ENCODE results near the gene CD68. TPM values are rescaled to one million over a fixed set of nuclear protein-coding genes. Genes with fewer than 3 reads are reported as not detected.

Gene CD68
- total RNA-seq, 1 experiment from 2014 or later = 51.6 TPM

DNA sequence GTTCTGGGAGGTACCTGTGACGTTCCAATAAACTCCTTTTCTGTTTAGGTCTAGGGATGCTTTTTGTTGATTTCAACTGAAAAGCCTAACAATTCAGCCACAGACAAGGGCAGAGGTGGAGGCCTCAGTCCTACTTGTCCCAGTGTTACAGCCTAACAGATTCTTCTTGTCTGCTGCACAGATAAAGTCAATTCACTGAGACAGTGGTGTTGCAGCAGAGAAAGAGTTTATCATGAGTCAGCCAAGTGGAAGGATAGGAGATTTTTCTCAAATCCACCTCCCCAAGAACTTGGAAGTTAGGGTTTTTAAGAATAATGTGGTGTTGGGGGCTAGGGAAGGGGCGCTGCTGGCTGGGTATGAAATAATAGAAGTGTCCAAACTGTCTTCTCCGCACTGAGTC lies 41.4 kb upstream of the CD68 start:
- ATAC-seq = no peak
- H3K9me3 ChIP-seq (ENCODE audit: control insufficient read depth, insufficient read depth, low read depth, low read length) = no peaks in the 10 kb centered on the region
- BruUV-seq (replicated peaks) = no TSS peak
- intact Hi-C loops (cut with micrococcal nuclease; ENCODE audit: unreplicated experiment) (no loop called here), in situ Hi-C loops (cut with HindIII; ENCODE audit: low pct_unique_long_range_greater_than_20kb, low sequenced_read_pairs) (no loop called here)
- TF ChIP-seq TCF7L2 (IDR thresholded peaks at IDR 0.05; ENCODE audit: low read depth, low read length) = no peak
- TF ChIP-seq, protein P1, sequence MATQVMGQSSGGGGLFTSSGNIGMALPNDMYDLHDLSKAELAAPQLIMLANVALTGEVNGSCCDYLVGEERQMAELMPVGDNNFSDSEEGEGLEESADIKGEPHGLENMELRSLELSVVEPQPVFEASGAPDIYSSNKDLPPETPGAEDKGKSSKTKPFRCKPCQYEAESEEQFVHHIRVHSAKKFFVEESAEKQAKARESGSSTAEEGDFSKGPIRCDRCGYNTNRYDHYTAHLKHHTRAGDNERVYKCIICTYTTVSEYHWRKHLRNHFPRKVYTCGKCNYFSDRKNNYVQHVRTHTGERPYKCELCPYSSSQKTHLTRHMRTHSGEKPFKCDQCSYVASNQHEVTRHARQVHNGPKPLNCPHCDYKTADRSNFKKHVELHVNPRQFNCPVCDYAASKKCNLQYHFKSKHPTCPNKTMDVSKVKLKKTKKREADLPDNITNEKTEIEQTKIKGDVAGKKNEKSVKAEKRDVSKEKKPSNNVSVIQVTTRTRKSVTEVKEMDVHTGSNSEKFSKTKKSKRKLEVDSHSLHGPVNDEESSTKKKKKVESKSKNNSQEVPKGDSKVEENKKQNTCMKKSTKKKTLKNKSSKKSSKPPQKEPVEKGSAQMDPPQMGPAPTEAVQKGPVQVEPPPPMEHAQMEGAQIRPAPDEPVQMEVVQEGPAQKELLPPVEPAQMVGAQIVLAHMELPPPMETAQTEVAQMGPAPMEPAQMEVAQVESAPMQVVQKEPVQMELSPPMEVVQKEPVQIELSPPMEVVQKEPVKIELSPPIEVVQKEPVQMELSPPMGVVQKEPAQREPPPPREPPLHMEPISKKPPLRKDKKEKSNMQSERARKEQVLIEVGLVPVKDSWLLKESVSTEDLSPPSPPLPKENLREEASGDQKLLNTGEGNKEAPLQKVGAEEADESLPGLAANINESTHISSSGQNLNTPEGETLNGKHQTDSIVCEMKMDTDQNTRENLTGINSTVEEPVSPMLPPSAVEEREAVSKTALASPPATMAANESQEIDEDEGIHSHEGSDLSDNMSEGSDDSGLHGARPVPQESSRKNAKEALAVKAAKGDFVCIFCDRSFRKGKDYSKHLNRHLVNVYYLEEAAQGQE (IDR thresholded peaks at IDR 0.05; ENCODE audit: insufficient read depth in 1 of 2, low read depth in 2 of 2, low read length in 1 of 2) = no peak
- TF ChIP-seq SIN3A (IDR thresholded peaks at IDR 0.05; ENCODE audit: borderline replicate concordance, insufficient read depth, low read depth, low read length) = no peak
- no peak for TF ChIP-seq POLR2AphosphoS5 (IDR thresholded peaks at IDR 0.05; ENCODE audit: low read depth, low read length)
- TF ChIP-seq, protein P2, sequence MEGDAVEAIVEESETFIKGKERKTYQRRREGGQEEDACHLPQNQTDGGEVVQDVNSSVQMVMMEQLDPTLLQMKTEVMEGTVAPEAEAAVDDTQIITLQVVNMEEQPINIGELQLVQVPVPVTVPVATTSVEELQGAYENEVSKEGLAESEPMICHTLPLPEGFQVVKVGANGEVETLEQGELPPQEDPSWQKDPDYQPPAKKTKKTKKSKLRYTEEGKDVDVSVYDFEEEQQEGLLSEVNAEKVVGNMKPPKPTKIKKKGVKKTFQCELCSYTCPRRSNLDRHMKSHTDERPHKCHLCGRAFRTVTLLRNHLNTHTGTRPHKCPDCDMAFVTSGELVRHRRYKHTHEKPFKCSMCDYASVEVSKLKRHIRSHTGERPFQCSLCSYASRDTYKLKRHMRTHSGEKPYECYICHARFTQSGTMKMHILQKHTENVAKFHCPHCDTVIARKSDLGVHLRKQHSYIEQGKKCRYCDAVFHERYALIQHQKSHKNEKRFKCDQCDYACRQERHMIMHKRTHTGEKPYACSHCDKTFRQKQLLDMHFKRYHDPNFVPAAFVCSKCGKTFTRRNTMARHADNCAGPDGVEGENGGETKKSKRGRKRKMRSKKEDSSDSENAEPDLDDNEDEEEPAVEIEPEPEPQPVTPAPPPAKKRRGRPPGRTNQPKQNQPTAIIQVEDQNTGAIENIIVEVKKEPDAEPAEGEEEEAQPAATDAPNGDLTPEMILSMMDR (IDR thresholded peaks at IDR 0.05) = no peak
- no peaks in the 10 kb centered on the region for H3K4me1 ChIP-seq (ENCODE audit: control insufficient read depth, insufficient read depth, low read length)
- ChIA-PET CTCF (interaction anchor here (0.6 kb wide), 1 partner anchor 84 kb away, joined by 5 read pairs; no protein-coding TSS in a partner anchor), POLR2A (interaction anchor here (0.5 kb wide), 1 partner anchor 163 kb away, joined by 3 read pairs; no protein-coding TSS in a partner anchor)
- no peaks in the 10 kb centered on the region for H3K27me3 ChIP-seq (ENCODE audit: control insufficient read depth, insufficient read depth, low read length)
- H3K36me3 ChIP-seq (ENCODE audit: control insufficient read depth, insufficient read depth, low read length) = no peaks in the 10 kb centered on the region
- no peak overlapping the region for H3K27ac ChIP-seq (ENCODE audit: low read length)
- DNase-seq (ENCODE audit: low read depth, low spot score) = no peak
- H3K4me3 ChIP-seq (ENCODE audit: low read depth in 2 of 2, low read length in 2 of 2) = no peak overlapping the region

DNA sequence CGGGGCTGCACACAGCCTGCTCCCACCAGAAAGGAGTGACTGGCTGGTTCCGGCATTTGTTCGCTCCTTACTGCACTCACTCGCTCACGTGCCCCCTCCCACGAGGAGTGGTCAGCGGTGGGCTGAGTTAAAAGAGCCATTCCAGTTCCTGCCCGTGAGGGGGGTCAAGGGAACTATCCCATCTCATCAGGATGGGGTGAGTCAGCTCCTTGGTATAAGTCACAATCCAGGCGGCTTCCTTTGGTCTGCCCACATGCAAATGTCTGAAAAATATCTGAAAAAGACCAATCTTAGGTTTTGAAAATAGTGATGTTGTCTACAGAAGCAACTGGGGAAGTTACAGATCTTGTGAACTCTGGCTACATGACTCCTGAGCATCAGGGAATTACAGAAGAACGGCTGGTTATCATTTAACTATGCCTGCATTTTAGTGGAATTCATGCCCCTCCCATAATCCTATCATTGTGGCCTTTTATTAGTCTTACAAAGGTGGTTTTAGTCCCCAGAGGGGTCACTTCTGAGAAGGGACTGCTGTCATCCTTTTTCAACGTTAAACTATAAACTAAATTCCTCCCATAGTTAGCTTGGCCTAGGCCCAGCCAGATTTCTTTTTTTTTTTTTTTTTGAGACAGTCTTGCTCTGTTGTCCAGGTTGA lies 40.4 kb upstream of the CD68 start:
- ChIA-PET CTCF (no interaction called here), POLR2A (interaction anchor here (0.6 kb wide), 1 partner anchor 12 kb away, joined by 4 read pairs; no protein-coding TSS in a partner anchor)
- Histone ChIP-seq H3K27ac (ENCODE audit: low read length) (no peak overlapping the region), H3K4me1 (ENCODE audit: control insufficient read depth, insufficient read depth, low read length) (no peaks in the 10 kb centered on the region), H3K9me3 (ENCODE audit: control insufficient read depth, insufficient read depth, low read depth, low read length) (no peaks in the 10 kb centered on the region), H3K36me3 (ENCODE audit: control insufficient read depth, insufficient read depth, low read length) (no peaks in the 10 kb centered on the region), H3K27me3 (ENCODE audit: control insufficient read depth, insufficient read depth, low read length) (no peaks in the 10 kb centered on the region), H3K4me3 (ENCODE audit: low read depth in 2 of 2, low read length in 2 of 2) (no peak overlapping the region)
- intact Hi-C loops (cut with micrococcal nuclease; ENCODE audit: unreplicated experiment) = no loop called here
- DNase-seq (ENCODE audit: low read depth, low spot score) = no peak
- ATAC-seq = no peak
- no TSS peak for BruUV-seq (replicated peaks)
- TF ChIP-seq TCF7L2 (IDR thresholded peaks at IDR 0.05; ENCODE audit: low read depth, low read length) (no peak), POLR2AphosphoS5 (IDR thresholded peaks at IDR 0.05; ENCODE audit: low read depth, low read length) (no peak), SIN3A (IDR thresholded peaks at IDR 0.05; ENCODE audit: borderline replicate concordance, insufficient read depth, low read depth, low read length) (no peak)
- TF ChIP-seq, protein P1 (IDR thresholded peaks at IDR 0.05; ENCODE audit: insufficient read depth in 1 of 2, low read depth in 2 of 2, low read length in 1 of 2) = no peak
- TF ChIP-seq, protein P2 (IDR thresholded peaks at IDR 0.05) = no peak
- in situ Hi-C loops (cut with HindIII; ENCODE audit: low pct_unique_long_range_greater_than_20kb, low sequenced_read_pairs) = no loop called here

All from Panc1 (cell line).